ENCODE data around the gene ARHGEF38. TPM values are rescaled to one million over a fixed set of nuclear protein-coding genes. Genes with fewer than 3 reads are reported as not detected.
"Not testable (repeated sequence)": the region's sequence is repeated elsewhere in the genome, so short reads cannot be mapped to it uniquely, and the experiment has no call there.

ARHGEF38 gene
- total RNA-seq, 1 donor from 2014 or later: 0.46 TPM

DNA sequence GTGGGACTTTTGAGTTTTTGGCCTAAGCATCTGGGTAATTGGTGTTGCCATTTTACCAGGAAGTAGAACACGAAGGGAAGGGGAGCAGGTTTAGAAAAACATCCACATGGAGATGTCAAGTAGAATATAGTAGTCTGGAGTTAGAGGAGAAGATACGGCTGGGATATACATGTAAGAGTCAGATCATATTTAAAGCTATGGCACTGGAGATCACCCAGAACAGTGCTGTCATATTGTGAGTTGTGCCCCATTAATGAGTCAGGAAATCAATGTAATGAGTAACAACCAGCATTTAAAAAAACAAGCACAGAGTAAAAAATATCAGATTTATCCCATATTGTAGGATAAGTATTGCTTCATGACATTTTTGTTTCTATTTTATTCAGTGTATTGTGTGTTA lies 160.3 kb downstream of the ARHGEF38 start:
- TF ChIP-seq, protein P1, sequence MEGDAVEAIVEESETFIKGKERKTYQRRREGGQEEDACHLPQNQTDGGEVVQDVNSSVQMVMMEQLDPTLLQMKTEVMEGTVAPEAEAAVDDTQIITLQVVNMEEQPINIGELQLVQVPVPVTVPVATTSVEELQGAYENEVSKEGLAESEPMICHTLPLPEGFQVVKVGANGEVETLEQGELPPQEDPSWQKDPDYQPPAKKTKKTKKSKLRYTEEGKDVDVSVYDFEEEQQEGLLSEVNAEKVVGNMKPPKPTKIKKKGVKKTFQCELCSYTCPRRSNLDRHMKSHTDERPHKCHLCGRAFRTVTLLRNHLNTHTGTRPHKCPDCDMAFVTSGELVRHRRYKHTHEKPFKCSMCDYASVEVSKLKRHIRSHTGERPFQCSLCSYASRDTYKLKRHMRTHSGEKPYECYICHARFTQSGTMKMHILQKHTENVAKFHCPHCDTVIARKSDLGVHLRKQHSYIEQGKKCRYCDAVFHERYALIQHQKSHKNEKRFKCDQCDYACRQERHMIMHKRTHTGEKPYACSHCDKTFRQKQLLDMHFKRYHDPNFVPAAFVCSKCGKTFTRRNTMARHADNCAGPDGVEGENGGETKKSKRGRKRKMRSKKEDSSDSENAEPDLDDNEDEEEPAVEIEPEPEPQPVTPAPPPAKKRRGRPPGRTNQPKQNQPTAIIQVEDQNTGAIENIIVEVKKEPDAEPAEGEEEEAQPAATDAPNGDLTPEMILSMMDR (conservative IDR thresholded peaks at IDR 0.05; ENCODE audit: low read depth, low read length): no peak
- H3K4me3 ChIP-seq (ENCODE audit: low read depth, low read length): no peak overlapping the region
- DNase-seq (ENCODE audit: low read depth): no peak

DNA sequence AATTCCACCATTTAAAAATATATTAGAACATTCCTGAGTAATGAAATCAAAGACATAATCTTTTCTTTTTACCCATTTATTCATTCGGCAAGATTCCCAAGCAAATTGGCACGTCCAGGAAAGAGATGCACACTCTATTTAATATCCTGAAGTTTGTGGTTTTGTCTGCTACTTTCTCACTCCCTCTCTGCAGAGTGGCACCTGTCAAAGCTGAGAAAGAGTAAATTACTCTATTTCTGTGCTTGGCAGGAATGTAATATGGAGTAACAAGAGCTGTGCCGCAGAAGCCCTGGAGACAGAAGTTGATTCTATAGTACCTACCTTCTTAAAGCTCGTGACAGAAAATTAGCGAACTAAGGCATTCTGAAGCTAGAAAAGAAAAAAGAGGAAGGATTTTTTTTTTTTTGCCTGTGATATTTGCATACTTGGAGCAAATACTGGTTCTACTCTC lies 161.7 kb downstream of the ARHGEF38 start:
- no peak overlapping the region for H3K4me3 ChIP-seq (ENCODE audit: low read depth, low read length)
- DNase-seq (ENCODE audit: low read depth): no peak
- TF ChIP-seq, protein P1 (conservative IDR thresholded peaks at IDR 0.05; ENCODE audit: low read depth, low read length): no peak

DNA sequence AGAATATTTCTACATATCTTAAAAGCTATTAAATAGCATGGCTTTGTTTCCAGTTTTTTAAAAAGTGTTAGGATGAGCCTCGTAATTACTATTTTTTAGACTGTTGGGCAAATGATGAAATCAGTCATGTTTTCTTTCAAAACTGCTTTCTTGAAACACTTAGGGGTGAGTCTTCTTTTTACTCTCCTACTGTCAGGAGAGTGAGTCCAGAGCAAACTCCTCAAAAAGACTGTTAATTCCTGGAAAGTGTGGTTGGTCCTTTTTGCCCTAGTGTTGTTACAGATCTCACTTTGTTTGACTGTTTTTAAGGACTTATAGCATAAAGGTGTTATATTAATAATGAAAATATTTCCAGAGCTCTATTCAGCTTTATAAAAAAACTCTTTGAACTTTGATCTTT lies 162.5 kb downstream of the ARHGEF38 start:
- no peak overlapping the region for H3K4me3 ChIP-seq (ENCODE audit: low read depth, low read length)
- no peak for DNase-seq (ENCODE audit: low read depth)
- TF ChIP-seq, protein P1 (conservative IDR thresholded peaks at IDR 0.05; ENCODE audit: low read depth, low read length): no peak

DNA sequence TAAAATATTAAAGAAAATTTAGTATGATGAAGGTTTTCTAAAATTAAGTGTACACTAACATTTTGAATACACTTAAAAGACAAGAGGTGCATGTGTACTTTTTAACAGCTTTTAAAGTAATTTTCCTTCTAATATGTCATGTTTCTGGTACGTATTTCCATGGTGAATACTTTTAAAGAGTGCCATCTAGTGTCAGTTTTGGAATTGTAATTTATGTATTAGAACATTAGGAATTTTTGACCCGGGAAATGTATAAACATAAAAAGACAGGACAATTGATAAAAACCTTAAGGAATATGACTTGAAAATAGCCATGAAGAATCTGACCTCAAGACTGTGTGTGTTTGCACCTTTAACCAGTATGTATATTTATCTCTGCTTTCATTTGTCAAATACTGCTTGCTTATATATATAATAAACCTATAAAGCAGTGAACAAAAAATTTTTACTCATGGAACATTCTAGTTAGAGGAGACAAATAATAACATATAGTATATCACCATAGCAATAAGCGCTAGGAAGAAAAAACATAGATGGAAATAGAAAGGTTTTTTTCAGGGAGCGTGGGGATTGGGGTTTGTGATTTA lies 163.4 kb downstream of the ARHGEF38 start:
- TF ChIP-seq, protein P1 (conservative IDR thresholded peaks at IDR 0.05; ENCODE audit: low read depth, low read length): peak; percentile 44
- no peak for DNase-seq (ENCODE audit: low read depth)
- H3K4me3 ChIP-seq (ENCODE audit: low read depth, low read length): no peak overlapping the region

DNA sequence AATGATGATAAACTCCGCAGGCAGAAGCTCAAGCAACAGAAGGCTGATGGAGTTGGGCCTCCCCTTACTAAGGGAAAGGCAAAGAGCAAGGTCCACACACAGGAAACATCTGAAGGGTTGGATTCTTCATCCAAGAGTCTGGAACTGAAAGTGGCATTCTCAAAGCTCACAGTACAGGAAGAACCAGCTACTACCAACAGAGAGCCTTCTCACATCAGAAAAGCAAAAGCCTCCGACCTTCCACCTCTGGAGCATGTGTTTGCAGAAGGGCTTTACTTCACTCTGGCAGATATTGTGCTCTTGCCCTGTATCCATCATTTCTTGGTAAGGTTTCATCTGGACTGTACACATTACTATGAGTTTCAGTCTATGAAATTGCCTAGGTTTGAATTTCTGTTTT lies 166.8 kb downstream of the ARHGEF38 start:
- DNase-seq (ENCODE audit: low read depth): no peak
- no peak overlapping the region for H3K4me3 ChIP-seq (ENCODE audit: low read depth, low read length)
- TF ChIP-seq, protein P1 (conservative IDR thresholded peaks at IDR 0.05; ENCODE audit: low read depth, low read length): no peak

DNA sequence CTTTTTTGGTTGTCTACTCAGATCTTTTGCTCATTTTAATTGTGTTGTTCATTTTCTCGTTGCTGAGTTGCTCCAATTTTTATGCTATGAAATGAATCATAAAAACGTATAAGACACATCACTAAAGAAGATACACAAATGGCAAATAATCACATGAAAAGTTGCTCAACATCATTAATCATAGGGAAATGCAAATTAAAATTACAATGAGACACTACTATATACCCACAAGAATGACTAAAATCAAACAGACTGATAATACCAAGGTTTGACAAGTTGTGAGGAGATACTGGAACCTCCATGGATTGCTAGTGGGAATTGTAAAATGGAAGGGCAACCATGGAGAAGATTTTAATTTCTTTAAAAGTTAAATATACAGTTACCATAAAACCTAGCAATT lies 173.2 kb downstream of the ARHGEF38 start:
- no peak for DNase-seq (ENCODE audit: low read depth)
- H3K4me3 ChIP-seq (ENCODE audit: low read depth, low read length): no peak overlapping the region
- TF ChIP-seq, protein P1 (conservative IDR thresholded peaks at IDR 0.05; ENCODE audit: low read depth, low read length): no peak

DNA sequence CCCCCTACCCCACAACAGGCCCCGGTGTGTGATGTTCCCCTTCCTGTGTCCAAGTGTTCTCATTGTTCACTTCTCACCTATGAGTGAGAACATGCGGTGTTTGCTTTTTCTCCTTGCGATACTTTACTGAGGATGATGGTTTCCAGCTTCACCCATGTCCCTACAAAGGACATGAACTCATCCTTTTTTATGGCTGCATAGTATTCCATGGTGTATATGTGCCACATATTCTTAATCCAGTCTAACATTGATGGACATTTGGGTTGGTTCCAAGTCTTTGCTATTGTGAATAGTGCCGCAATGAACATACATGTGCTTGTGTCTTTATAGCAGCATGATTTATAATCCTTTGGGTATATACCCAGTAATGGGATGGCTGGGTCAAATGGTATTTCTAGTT lies 177.5 kb downstream of the ARHGEF38 start:
- not testable (repeated sequence) for DNase-seq (ENCODE audit: low read depth); H3K4me3 ChIP-seq (ENCODE audit: low read depth, low read length)

Other genes starting within 250 kb of the ARHGEF38 start
- gene PPA2, start 78.6 kb upstream of the ARHGEF38 start, total RNA-seq: 71.3 and 156 TPM in 2 replicates
- 9.1 and 15.4 TPM in 2 replicates for gene INTS12, start 156.1 kb downstream of the ARHGEF38 start, total RNA-seq
- gene GSTCD, start 156.2 kb downstream of the ARHGEF38 start, total RNA-seq: 22.7 and 28.8 TPM in 2 replicates